ENCODE results near the gene ZBTB47. TPM values are rescaled to one million over a fixed set of nuclear protein-coding genes. Genes with fewer than 3 reads are reported as not detected.

The ZBTB47 gene
- total and polyA plus RNA-seq, 12 donors = 52.2 to 145 (median 106) TPM

GRCh38 chr3:42657675-42658074 is 4.2 kb downstream of the ZBTB47 start:
- peaks cover 23 to 79% (median 45%) of the 10 kb centered on the region in 9 donors for H3K4me1 ChIP-seq
- H3K4me3 ChIP-seq = no peak overlapping the region
- intact Hi-C loops (cut with DNase I) = loop anchor here in 5 of 10 donors (2.0 to 10.0 kb wide), 5 partner anchors 73 to 90 kb away; partner anchors contain the start of gene SEC22C (in 1 of the 5)
- no peak for TF ChIP-seq CTCF (IDR thresholded peaks at IDR 0.05)
- ATAC-seq (no peak), DNase-seq (no peak)
- H3K36me3 ChIP-seq = peaks cover 0 to 38% (median 8%) of the 10 kb centered on the region in 9 donors
- WGBS, 2 donors = 72 to 88% methylated on average over 4 of the region's 4 CpGs
- H3K27me3 ChIP-seq = no peaks in the 10 kb centered on the region
- no peaks in the 10 kb centered on the region for H3K9me3 ChIP-seq
- H3K27ac ChIP-seq = peak overlapping the region in 2 of 10 donors; percentile 50 to 62

GRCh38 chr3:42658091-42658770 is 4.7 kb downstream of the ZBTB47 start:
- no peak for TF ChIP-seq CTCF (IDR thresholded peaks at IDR 0.05)
- Histone ChIP-seq H3K4me3 (no peak overlapping the region), H3K36me3 (peaks cover 0 to 41% (median 8%) of the 10 kb centered on the region in 9 donors), H3K27me3 (no peaks in the 10 kb centered on the region), H3K9me3 (no peaks in the 10 kb centered on the region), H3K4me1 (peaks cover 19 to 73% (median 40%) of the 10 kb centered on the region in 9 donors), H3K27ac (peak overlapping the region in 6 of 10 donors; percentile 9 to 70 (median 54))
- 83% methylated on average over 34 of the region's 34 CpGs for WGBS, 2 donors
- no peak for ATAC-seq
- intact Hi-C loops (cut with DNase I) = loop anchor here in 4 of 10 donors (5.0 to 10.0 kb wide), 4 partner anchors 73 to 89 kb away; partner anchors contain the start of gene SEC22C (in 1 of the 4)
- no peak for DNase-seq

GRCh38 chr3:42658771-42659390 is 5.4 kb downstream of the ZBTB47 start:
- Histone ChIP-seq H3K27me3 (no peaks in the 10 kb centered on the region), H3K4me1 (peaks cover 16 to 68% (median 34%) of the 10 kb centered on the region in 9 donors), H3K27ac (peak overlapping the region in 7 of 10 donors; percentile 23 to 70 (median 57)), H3K9me3 (no peaks in the 10 kb centered on the region), H3K36me3 (peaks cover 0 to 41% (median 8%) of the 10 kb centered on the region in 9 donors), H3K4me3 (no peak overlapping the region)
- intact Hi-C loops (cut with DNase I) = loop anchor here in 4 of 10 donors (5.0 to 10.0 kb wide), 4 partner anchors 74 to 88 kb away; partner anchors contain the start of gene SEC22C (in 1 of the 4)
- 61 to 65% methylated on average over 22 of the region's 22 CpGs for WGBS, 2 donors
- no peak for TF ChIP-seq CTCF (IDR thresholded peaks at IDR 0.05)
- ATAC-seq (no peak), DNase-seq (no peak)

- Histone ChIP-seq H3K36me3 (peaks cover 0 to 42% (median 8%) of the 10 kb centered on the region in 9 donors), H3K4me1 (peaks cover 16 to 68% (median 34%) of the 10 kb centered on the region in 9 donors), H3K27me3 (no peaks in the 10 kb centered on the region), H3K4me3 (no peak overlapping the region), H3K27ac (peak overlapping the region in 7 of 10 donors; percentile 23 to 70 (median 57)), H3K9me3 (no peaks in the 10 kb centered on the region)
- DNase-seq (no peak), ATAC-seq (peak in 1 of 8 donors; percentile 16)
- 48 to 66% methylated on average over 25 of the region's 25 CpGs for WGBS, 2 donors
- TF ChIP-seq CTCF (IDR thresholded peaks at IDR 0.05) = no peak
- intact Hi-C loops (cut with DNase I) = loop anchor here in 5 of 10 donors (5.0 to 10.0 kb wide), 4 partner anchors 75 to 88 kb away; partner anchors contain the start of gene SEC22C (in 1 of the 5)
Measured at GRCh38 chr3:42659451-42660130, 6.1 kb downstream of the ZBTB47 start.
